ENCODE results near the gene MAP3K15.
"Not testable (repeated sequence)": the region's sequence is repeated elsewhere in the genome, so short reads cannot be mapped to it uniquely, and the experiment has no call there.

The MAP3K15 gene

GRCh38 chrX:19539665-19540064 is 24.4 kb upstream of the MAP3K15 start:
- DNase-seq = no peak

GRCh38 chrX:19535476-19535875 is 20.2 kb upstream of the MAP3K15 start:
- no peak for DNase-seq

- no peak for DNase-seq
Observed at GRCh38 chrX:19532709-19533108, 17.4 kb upstream of the MAP3K15 start.

- DNase-seq = no peak
Observed at GRCh38 chrX:19517965-19518364, 2.7 kb upstream of the MAP3K15 start.

- DNase-seq = peak; percentile 10
Observed at GRCh38 chrX:19515615-19516105, 352 bp upstream of the MAP3K15 start.

GRCh38 chrX:19513383-19513782 is 1.9 kb downstream of the MAP3K15 start:
- no peak for DNase-seq

GRCh38 chrX:19512961-19513360 is 2.3 kb downstream of the MAP3K15 start:
- no peak for DNase-seq

- DNase-seq = no peak
Observed at GRCh38 chrX:19512359-19512758, 2.9 kb downstream of the MAP3K15 start.

GRCh38 chrX:19511796-19512195 is 3.5 kb downstream of the MAP3K15 start:
- DNase-seq = not testable (repeated sequence)

GRCh38 chrX:19496711-19497110 is 18.6 kb downstream of the MAP3K15 start:
- no peak for DNase-seq

- DNase-seq = no peak
Observed at GRCh38 chrX:19487520-19488200, 27.6 kb downstream of the MAP3K15 start.

- DNase-seq = no peak
Observed at GRCh38 chrX:19479458-19479857, 35.9 kb downstream of the MAP3K15 start.

GRCh38 chrX:19468383-19468782 is 46.9 kb downstream of the MAP3K15 start:
- DNase-seq = not testable (repeated sequence)

GRCh38 chrX:19462879-19463278 is 52.4 kb downstream of the MAP3K15 start:
- DNase-seq = no peak

- no peak for DNase-seq
Observed at GRCh38 chrX:19462231-19462630, 53.1 kb downstream of the MAP3K15 start.

GRCh38 chrX:19457662-19458061 is 57.6 kb downstream of the MAP3K15 start:
- no peak for DNase-seq

- no peak for DNase-seq
Observed at GRCh38 chrX:19448077-19448476, 67.2 kb downstream of the MAP3K15 start.

GRCh38 chrX:19446397-19446796 is 68.9 kb downstream of the MAP3K15 start:
- no peak for DNase-seq

- DNase-seq = not testable (repeated sequence)
Observed at GRCh38 chrX:19445772-19446171, 69.5 kb downstream of the MAP3K15 start.

GRCh38 chrX:19443869-19444526 is 71.3 kb downstream of the MAP3K15 start:
- DNase-seq = no peak

- no peak for DNase-seq
Observed at GRCh38 chrX:19440713-19441112, 74.6 kb downstream of the MAP3K15 start.

- not testable (repeated sequence) for DNase-seq
Observed at GRCh38 chrX:19422661-19423060, 92.6 kb downstream of the MAP3K15 start.

- no peak for DNase-seq
Observed at GRCh38 chrX:19410259-19410658, 105.0 kb downstream of the MAP3K15 start.

GRCh38 chrX:19403696-19404095 is 111.6 kb downstream of the MAP3K15 start:
- DNase-seq = no peak

- DNase-seq = no peak
Observed at GRCh38 chrX:19392703-19393102, 122.6 kb downstream of the MAP3K15 start.

Data from retina (tissue), 1 donor.